Breast epithelium (tissue), 4 donors: ENCODE measurements around the gene TBXAS1. TPM values are rescaled to one million over a fixed set of nuclear protein-coding genes. Genes with fewer than 3 reads are reported as not detected.
A peak's percentile ranks its signal among the peaks of the same experiment; 100 is the strongest.
"Not testable (repeated sequence)": the region's sequence is repeated elsewhere in the genome, so short reads cannot be mapped to it uniquely, and the experiment has no call there.

Experiments
- DNase-seq, 2 donors: peaks; one replicate each; pipeline ENCODE4 v3.0.0-alpha.2; 2019; ENCODE audit warnings: low spot score in 2 of 2
- H3K27ac ChIP-seq, 2 donors: fragments of 200-600 bp; sonication (generic) in 1 of 2; one replicate each; pipeline ENCODE4 v1.5.1; 2016 to 2019; ENCODE audit warnings: mild to moderate bottlenecking in 1 of 2
- H3K27me3 ChIP-seq, 2 donors: fragments of 200-600 bp; sonication (generic) in 1 of 2; one replicate each; pipeline versions ENCODE4 v1.5.1 to v1.6.0; 2017 to 2019; ENCODE audit warnings: control low read depth in 1 of 2, mild to moderate bottlenecking in 1 of 2
- H3K36me3 ChIP-seq: fragments of 200-600 bp; one replicate; pipeline ENCODE4 v1.5.1; 2019
- H3K4me1 ChIP-seq, 2 donors: fragments of 200-600 bp; sonication (generic); one replicate each; pipeline ENCODE4 v1.5.1; 2016 to 2019; ENCODE audit warnings: control low read depth in 1 of 2
- H3K4me3 ChIP-seq, 3 donors: fragments of 200-600 bp; sonication (generic); 1 replicate in 2 of 3; 2 replicates in 1 of 3; pipeline ENCODE4 v1.5.1; 2016 to 2019; ENCODE audit warnings: mild to moderate bottlenecking in 3 of 3, moderate library complexity in 2 of 3
- H3K9me3 ChIP-seq, 2 donors: fragments of 200-600 bp; sonication (generic) in 1 of 2; one replicate each; pipeline ENCODE4 v1.5.1; 2016 to 2019; ENCODE audit warnings: control low read depth in 1 of 2
- POLR2A ChIP-seq: fragments of 450-650 bp; IDR thresholded peaks from one replicate; pipeline ENCODE4 v1.6.1; 2016; ENCODE audit warnings: antibody characterized with exemption, mild to moderate bottlenecking, moderate library complexity
- POLR2AphosphoS5 ChIP-seq, 3 donors: sonication (generic); formaldehyde crosslinking; IDR thresholded peaks; one replicate each; pipeline ENCODE4 v1.6.1; 2017; ENCODE audit warnings: antibody characterized with exemption in 3 of 3
- intact Hi-C: fragments of 100-400 bp; cut with DNase I; formaldehyde crosslinking; loops from one replicate; pipeline ENCODE4 v1.15.1; 2023; ENCODE audit warnings: low total_unique reads
- total RNA-seq, 3 donors: library from RNA; depleted of rRNA; stranded (reverse); fragments of >200 nt; gene quantifications; one replicate each; pipeline ENCODE4 v1.1.0, GENCODE V29; 2016
- TF ChIP-seq, protein P1 (sequence below), 3 donors: fragments of 450-650 bp; IDR thresholded peaks; one replicate each; pipeline ENCODE4 v1.5.1; 2016 to 2017; ENCODE audit warnings: antibody characterized with exemption in 3 of 3, mild to moderate bottlenecking in 3 of 3, moderate library complexity in 3 of 3

The TBXAS1 gene
- total RNA-seq, 3 donors from 2014 or later = 17.7 to 59.8 (median 17.9) TPM

DNA sequence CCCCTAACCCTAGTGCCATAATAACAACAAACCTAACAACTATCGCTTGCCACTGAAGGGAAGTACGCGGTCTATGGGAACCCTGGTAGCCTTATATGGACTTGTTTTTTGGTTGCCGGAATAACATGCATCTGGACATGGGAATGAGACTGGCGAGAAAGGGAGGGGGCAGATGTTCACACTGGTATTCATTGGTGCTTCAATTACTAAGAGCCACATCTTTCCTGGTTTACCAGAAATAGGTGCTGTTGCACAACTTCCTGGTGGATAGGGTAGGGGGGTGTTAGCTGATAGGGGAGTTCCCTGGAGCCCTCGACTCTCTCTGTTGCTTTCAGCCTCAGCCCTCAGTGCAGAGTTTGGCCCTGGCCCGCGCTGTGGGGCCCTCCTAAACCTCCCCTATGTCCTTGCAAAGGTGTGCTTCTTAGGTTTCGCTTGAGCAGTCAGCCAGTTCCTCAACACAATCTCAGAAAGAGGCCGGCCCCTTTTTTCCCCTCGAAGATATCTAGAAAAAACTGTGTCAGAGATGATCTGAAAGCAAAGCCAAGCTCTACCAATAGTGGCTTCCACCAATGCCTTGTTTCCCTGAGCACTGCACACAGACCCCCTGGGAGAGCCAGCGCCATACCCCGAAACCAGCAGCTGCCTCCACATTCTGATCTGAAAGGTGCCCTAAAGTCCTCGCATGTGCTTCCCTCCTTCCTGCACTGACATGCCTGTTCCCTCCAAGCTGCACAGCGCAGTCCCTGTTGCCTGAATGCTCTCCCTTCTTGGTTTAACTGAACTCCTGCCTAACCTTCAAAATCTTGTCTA, 13.5 kb downstream of the TBXAS1 start:
- Histone ChIP-seq H3K27ac (no peak overlapping the region), H3K4me1 (no peaks in the 10 kb centered on the region), H3K9me3 (no peaks in the 10 kb centered on the region), H3K36me3 (no peaks in the 10 kb centered on the region), H3K27me3 (no peaks in the 10 kb centered on the region), H3K4me3 (no peak overlapping the region)
- intact Hi-C loops = loop anchor here (5.0 kb wide), 1 partner anchor 270 kb away; no protein-coding TSS in a partner anchor
- DNase-seq = no peak
- TF ChIP-seq POLR2A = no peak
- TF ChIP-seq POLR2AphosphoS5 (IDR thresholded peaks at IDR 0.05) = no peak
- TF ChIP-seq, protein P1, sequence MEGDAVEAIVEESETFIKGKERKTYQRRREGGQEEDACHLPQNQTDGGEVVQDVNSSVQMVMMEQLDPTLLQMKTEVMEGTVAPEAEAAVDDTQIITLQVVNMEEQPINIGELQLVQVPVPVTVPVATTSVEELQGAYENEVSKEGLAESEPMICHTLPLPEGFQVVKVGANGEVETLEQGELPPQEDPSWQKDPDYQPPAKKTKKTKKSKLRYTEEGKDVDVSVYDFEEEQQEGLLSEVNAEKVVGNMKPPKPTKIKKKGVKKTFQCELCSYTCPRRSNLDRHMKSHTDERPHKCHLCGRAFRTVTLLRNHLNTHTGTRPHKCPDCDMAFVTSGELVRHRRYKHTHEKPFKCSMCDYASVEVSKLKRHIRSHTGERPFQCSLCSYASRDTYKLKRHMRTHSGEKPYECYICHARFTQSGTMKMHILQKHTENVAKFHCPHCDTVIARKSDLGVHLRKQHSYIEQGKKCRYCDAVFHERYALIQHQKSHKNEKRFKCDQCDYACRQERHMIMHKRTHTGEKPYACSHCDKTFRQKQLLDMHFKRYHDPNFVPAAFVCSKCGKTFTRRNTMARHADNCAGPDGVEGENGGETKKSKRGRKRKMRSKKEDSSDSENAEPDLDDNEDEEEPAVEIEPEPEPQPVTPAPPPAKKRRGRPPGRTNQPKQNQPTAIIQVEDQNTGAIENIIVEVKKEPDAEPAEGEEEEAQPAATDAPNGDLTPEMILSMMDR (IDR thresholded peaks at IDR 0.05) = no peak

DNA sequence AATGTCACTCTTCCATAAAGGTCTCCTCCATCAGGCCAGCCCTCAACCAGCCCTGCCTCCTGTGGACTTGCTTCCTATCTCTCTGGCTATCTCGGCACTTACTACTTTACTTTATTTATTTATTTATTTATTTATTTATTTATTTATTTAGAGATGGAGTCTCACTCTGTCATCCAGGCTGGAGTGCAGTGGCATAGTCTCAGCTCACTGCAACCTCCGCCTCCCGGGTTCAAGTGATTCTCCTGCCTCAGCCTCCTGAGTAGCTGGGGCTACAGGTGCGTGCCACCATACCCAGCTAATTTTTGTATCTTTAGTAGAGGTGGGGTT, 14.1 kb downstream of the TBXAS1 start:
- intact Hi-C loops = loop anchor here (5.0 kb wide), 1 partner anchor 269 kb away; no protein-coding TSS in a partner anchor
- not testable (repeated sequence) for H3K27me3 ChIP-seq, DNase-seq, H3K27ac ChIP-seq, H3K4me1 ChIP-seq, H3K9me3 ChIP-seq, H3K4me3 ChIP-seq, H3K36me3 ChIP-seq

DNA sequence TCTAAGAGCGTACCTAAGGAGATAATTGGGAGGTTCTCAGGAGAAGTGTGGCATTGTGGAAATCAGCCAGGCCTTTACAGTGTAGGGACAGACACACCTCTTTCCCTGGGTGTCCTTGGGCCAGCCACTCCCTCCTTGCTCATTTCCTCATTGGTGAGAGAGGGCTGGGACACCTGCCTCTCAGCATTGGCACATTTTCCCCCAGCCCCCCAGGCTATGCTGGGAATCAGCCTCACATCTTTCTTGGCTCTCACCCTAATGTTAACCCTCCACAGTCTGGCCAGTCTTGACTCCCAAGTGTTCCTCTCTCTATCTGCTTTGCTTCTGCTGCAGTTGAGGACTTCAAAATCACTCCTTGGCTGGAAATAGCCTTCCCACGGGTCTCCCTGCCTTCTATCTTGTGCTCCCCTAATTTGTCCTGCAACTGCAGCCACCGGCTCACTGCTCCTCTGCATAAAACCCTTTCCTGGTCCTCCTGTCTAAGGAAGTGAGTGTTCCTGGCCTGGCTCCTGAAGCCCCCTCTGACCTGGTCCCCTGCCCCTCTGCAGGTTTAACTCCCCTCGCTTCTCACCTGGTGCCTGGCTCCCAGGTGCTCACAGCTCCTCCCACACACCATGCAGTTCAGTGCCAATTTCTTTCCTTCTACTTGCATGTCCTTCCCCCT, 15.8 kb downstream of the TBXAS1 start:
- peak in 1 of 2 donors; percentile 65 for DNase-seq

DNA sequence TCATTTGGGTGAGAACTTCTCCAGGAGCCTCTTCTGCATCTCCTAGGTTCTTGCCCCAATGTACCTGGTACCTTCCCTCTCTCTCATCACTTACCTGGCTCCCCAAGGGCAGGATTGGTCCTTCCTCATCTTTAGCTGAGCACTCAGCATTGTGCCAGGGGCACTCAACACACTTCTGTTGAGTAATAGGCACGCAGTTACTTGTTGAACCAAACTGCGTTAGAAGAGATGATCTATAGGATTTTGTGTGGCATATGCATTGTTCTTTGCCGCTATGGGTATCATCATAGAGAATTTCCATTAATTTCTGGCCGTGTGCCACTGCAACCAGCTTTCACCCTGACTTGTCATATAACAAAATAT, 16.4 kb downstream of the TBXAS1 start:
- DNase-seq = no peak
- intact Hi-C loops = no loop called here
- no peak for TF ChIP-seq POLR2AphosphoS5 (IDR thresholded peaks at IDR 0.05)
- TF ChIP-seq, protein P1 (IDR thresholded peaks at IDR 0.05) = no peak
- TF ChIP-seq POLR2A = no peak
- H3K4me3 ChIP-seq = no peak overlapping the region
- H3K27me3 ChIP-seq = no peaks in the 10 kb centered on the region
- no peak overlapping the region for H3K27ac ChIP-seq
- H3K36me3 ChIP-seq = no peaks in the 10 kb centered on the region
- no peaks in the 10 kb centered on the region for H3K4me1 ChIP-seq
- H3K9me3 ChIP-seq = no peaks in the 10 kb centered on the region

More for the DNA sequence above, 15.8 kb downstream of the TBXAS1 start:
- no peaks in the 10 kb centered on the region for H3K27me3 ChIP-seq
- no peak overlapping the region for H3K4me3 ChIP-seq
- no peaks in the 10 kb centered on the region for H3K4me1 ChIP-seq
- no peaks in the 10 kb centered on the region for H3K36me3 ChIP-seq
- TF ChIP-seq POLR2A (no peak), POLR2AphosphoS5 (IDR thresholded peaks at IDR 0.05) (no peak)
- TF ChIP-seq, protein P1 (IDR thresholded peaks at IDR 0.05) = no peak
- H3K27ac ChIP-seq = no peak overlapping the region
- H3K9me3 ChIP-seq = no peaks in the 10 kb centered on the region
- intact Hi-C loops = loop anchor here (5.0 kb wide), 1 partner anchor 267 kb away; no protein-coding TSS in a partner anchor

DNA sequence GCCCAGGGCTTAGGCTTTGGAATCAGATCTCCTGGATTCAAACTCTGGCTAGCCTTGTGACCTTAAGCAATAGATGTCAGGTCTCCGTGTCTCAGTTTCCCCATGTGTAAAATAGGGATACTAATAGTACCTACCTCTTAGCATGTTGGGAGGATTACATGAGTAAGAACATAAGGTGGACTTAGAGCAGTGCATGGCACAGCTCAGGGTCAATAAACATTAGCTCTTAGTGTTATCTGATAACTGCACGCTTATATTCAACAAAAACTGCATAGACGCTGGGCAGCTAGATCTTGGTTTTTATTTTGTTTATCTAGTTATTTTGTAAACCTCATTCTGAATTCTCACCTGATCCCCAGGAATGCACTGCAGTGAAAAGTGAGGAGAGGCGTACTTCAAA, 17.2 kb downstream of the TBXAS1 start:
- Histone ChIP-seq H3K4me3 (no peak overlapping the region), H3K36me3 (no peaks in the 10 kb centered on the region), H3K9me3 (no peaks in the 10 kb centered on the region), H3K4me1 (no peaks in the 10 kb centered on the region), H3K27ac (no peak overlapping the region), H3K27me3 (no peaks in the 10 kb centered on the region)
- DNase-seq = no peak
- no peak for TF ChIP-seq POLR2A
- TF ChIP-seq POLR2AphosphoS5 (IDR thresholded peaks at IDR 0.05) = no peak
- TF ChIP-seq, protein P1 (IDR thresholded peaks at IDR 0.05) = no peak
- intact Hi-C loops = no loop called here
